ENCODE measurements around the gene DOP1A.
"Not testable (repeated sequence)": the region's sequence is repeated elsewhere in the genome, so short reads cannot be mapped to it uniquely, and the experiment has no call there.

Gene DOP1A

DNA sequence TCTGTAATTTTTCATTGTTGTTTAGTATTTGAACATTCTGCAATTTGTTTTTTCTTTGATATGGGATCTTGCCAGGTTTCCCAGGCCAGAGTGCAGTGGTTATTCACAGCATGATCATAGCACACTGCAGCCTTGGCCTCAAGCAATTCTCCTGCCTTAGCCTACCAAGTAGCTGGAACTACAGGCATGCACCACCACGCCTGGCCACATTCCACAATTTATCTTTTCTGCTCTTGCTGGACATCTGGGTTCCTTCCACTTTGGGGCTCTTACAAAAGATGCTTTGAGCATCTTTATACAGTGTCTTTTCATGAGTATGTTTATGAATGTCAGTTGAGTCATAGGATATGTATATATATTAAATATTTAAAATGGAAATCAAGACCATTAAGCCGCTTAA is 83.6 kb downstream of the DOP1A start:
- DNase-seq: no peak

DNA sequence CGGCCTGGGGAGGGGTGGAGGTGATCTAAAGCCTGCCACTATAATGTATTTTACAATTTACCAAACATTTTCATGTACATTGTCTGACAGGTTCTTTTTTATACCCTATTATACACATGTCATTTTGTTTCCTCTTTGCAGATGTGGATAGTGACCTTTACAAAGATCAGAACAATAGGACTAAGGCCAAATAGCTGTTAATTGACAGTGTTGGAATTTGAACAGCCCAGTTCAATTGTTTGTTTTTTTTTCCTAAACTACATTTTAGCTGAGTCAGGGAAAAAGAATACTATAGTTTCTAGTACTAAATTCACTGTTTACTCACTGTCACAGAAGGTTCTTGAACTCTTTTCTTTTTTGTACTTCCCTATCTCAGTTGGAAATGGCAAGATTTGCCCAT is 85.4 kb downstream of the DOP1A start:
- DNase-seq: no peak

DNA sequence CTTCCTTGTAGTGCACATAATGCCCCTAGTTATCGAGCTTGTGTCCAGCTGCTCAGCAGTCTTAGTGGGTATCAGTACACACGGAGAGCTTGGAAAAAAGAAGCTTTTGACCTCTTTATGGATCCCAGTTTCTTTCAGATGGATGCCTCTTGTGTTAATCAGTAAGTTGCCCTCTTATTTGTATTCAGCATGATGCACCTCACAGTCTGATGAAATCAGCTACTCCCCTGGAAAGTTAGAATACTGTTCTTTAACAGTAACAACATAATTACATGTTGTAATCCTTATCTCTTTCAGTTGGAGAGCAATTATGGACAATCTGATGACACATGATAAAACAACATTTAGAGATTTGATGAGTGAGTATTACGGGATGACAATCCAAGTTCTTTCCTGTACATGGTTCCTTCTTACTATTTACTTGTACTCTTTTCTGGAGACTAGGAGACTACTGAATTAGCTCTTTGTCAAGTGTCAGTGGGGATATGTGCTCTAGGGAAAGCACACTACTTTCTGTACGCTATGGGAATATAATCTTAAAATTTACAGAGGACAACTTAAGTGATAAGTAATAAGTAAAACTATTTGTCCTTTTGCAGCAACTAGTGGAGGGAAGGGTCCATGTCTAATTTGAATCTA is 86.5 kb downstream of the DOP1A start:
- no peak for DNase-seq

DNA sequence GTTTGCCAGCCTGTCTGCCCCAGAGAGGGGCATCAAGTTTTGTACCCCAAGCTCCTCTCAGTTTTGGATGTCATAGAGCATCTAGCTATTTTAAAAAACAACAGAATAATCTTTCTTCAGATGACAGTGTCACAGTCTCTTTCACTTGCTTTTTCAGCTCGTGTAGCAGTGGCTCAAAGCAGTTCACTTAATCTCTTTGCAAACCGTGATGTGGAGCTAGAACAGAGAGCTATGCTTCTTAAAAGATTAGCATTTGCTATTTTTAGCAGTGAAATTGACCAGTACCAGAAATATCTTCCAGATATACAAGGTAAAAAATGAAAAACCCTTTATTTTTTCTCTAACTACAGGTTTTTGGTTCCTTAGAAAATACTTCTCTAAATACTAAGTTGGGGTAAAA is 88.3 kb downstream of the DOP1A start:
- DNase-seq: no peak

DNA sequence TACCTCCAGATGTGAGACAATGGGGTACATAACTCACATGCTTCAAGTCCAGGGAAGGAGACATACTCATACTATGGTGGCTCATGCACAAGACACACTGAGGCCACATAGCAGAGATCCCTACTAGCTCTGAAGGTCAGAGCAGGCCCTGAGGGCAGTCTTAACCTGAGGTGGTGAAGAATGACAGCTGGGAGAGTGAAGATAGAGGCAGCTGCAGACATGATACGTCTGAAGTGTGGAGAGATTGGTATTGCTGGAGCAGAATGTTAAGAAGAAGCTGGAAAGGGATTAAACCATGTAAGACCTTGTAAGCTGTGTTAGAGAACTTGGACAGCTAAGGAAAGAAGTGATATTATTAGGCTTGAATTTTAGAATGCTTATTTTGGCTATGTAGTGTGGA is 92.7 kb downstream of the DOP1A start:
- no peak for DNase-seq

DNA sequence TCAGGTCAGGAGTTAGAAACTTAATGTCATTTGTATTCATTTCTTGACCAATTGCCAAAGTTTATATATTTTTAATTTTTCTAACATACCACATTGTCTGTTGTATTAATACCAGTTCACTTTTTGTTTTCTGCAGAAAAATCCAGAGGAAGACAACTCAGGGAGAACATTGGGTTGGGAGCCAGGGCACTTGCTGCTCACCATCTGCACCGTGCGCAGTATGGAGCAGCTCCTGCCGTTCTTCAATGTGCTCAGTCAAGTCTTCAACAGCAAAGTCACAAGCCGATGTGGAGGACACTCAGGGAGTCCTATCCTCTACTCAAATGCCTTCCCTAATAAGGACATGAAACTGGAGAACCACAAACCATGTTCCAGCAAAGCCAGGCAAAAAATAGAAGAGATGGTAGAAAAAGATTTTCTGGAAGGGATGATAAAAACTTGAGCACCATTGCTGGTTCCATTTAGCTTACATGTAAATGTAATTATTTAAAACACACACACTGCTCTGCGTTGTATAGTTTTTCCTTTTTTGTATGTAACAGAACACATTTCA is 100.3 kb downstream of the DOP1A start:
- DNase-seq: peak in 2 of 14 donors; percentile 9 to 87

DNA sequence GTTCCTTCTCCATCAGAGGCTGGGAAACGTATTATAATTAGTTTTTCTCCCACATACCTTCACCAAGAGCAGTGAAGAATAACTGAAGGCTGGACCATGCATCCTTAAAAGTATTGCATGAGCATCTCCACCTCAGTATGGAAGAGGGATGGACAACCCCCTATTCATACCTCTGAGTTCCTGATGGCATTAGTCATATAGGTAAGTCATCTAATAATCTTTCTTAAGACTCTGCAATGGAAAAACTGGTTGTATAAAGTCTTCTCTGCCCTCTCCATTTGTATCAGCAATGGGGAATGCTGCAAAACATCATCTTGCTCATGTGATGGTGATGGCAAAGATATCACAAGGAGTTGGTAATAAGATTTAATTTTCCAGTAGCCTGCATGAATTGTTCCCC is 101.1 kb downstream of the DOP1A start:
- no peak for DNase-seq

DNA sequence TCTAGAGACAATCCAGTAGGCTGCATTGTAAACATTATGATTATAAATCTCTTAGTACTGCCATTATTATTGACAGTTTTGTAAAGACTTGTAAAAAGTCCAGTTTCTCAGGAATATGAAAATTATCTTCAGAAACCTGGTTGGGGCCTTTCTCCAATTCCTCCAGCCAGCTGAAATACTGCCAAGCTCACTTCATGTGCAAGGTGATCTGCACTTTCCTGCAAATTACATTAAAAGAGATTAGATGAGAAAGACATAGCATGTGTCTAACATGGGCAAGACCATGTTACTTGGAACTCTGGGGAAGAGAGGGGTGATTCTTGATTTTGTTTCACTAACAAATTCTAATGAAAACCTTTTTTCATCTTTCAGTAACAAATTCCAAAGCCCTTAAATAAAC is 101.6 kb downstream of the DOP1A start:
- DNase-seq: peak in 1 of 14 donors; percentile 49

DNA sequence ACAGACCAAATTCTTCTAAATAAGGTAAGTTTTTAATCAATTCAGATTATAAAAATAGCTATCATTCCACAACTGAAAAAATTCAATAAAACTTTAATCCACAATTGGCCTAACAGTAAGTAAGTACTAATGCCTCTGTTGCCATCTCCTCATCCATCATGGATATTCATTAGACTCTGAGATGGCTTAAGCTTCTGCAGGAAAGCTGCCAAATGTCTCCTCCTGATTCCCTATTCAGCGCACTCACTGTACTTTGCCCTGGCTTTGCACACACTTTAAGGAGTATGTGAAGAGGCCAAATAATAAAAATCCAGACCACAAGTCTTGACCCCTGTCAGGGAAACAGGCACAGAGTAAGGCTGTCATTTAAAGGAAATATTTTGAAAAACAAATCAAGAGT is 102.0 kb downstream of the DOP1A start:
- peak in 1 of 14 donors; percentile 42 for DNase-seq

DNA sequence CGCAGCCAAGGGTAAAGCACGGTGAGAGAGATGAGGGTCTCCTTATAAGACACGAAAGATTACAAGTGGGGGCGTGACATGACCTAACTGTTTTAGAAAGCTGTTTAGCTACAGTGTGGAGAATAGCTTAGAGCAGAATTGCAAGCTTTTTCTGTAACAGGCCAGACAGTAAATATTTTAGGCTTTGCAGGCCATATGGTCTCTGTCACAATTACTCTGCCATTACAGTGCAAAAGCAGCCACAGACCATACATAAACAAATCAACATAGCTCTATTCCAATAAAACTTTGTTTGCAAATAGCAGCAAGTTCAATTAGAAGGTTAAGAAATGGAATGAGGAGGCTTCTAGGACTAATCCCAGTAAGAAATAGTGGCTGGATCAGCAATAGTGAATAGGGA is 108.8 kb downstream of the DOP1A start:
- no peak for DNase-seq

DNA sequence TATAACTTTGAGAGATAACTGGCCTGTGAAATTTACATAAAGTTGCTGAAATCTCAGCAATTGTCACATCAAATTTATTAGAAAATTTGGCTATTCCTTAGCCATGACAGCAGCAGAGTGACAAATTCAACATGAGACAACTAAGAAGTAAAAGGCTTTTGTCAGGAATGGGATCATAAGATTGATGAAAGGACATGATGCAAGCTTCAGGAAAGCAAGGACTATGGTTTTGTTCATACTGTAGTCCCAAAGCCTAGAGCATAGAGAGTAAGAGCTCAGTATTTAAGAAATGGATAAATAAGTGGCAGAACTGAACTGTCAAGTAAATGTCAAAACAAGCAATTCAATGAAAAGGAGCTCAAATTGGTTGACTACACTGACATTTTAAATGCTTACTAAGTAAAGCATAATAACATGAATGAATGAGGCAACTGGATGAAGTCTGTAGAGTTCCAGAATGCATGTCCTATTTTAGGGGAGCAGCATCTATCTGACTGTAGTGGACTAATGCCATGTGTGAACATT is 113.0 kb downstream of the DOP1A start:
- no peak for DNase-seq

DNA sequence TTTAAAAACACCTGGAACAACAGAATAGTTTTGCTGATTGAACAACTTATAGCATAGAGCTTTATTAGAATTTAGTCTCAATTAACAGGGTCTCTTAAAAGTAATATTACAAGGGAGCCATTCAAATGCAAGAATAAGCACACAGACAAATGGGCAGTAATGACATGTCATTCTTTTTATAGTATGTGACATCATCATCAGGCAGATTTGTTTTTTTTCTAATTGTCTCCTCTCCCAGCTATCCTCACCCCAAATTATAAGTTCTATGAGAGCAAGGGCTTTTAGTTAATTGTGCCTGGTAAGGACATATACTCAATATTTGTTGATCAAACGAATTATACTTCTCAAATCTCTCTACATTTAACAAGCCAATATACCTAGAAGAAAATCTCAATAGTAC is 114.6 kb downstream of the DOP1A start:
- DNase-seq: no peak

DNA sequence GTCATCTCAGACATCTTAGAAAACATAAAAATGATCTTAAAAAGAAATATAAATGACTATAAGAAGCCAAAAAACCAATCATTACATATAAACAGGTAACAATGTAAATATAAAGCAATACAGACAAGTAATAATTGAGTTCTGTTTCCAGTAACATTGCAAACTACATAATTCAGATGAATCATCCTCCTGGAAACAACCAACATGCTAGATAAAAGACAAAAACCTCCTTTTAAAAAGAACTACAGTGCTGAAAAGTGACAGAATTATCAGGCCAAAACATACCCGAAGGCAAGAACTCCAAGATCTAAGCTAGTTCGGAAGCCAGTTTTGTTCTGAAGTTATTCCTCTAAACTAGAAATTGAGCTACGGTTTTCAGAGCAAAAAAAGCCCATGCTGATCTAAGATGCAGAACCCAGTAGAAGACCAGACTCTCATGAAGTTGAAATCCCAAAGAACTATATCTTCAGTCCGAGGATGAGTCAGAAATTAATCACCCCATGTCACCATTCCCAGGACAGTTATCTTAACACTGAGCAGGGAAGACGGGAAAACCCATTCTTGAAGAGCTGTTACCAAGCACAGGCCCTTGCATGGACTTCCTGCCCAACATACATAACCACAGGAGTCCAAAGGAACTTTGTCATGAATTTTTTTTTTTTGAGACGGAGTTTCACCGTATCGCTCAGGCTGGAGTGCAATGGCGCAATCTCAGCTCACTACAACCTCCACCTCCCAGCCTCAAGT is 115.8 kb downstream of the DOP1A start:
- no peak for DNase-seq

DNA sequence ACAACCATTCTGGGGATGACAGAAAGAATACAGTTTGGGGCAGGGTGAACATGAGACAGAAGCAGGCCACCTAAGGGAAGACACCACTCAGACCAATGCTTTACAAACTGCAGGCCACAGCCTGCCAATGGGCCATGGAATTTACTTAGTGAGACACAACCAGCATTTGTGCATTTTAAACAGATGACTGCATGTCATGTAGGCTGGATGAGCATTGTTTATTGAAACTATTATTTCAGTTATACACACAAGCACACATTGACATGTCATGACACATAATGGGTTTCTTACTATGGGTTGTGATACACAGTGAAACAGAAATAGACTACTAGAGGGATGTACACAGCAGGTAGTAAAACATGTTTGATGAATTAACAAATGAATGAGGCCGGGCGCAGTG is 117.6 kb downstream of the DOP1A start:
- DNase-seq: no peak

DNA sequence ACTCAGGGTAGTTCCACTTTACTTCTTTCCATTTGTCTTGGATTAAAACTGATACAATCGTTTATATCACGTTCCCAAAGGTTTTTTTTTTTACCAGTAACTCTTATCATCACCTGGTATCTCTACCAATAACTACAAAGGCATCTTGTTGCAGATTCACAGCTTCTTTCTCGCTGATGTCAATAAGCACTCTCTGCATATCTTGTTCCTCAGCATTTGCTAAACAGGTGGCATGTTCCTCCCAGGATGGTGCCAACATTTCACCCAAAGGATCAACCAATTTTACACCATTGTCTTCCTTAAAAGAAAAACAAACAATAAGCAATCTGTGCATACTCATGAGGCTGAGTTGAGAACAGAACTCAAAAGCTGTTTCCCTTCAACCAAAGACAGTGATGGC is 121.0 kb downstream of the DOP1A start:
- DNase-seq: no peak

DNA sequence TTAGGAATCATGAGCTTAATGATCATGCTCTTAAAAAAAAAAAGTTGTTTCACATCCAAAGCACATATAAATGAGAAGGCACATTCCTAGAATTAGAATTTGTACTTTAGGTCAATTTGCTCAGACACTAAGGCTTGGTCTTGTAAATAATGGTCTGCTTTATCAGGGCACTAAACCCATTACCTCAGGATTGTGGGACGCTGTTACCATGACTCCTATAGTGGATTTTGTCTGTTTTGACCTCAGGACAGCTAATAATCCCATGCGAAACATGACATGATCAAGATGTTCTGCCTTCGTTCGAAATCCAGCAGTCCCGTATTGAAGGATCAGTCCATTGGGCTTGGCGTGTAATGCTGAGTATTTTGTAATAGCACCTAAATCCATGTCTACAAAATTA is 123.2 kb downstream of the DOP1A start:
- no peak for DNase-seq

DNA sequence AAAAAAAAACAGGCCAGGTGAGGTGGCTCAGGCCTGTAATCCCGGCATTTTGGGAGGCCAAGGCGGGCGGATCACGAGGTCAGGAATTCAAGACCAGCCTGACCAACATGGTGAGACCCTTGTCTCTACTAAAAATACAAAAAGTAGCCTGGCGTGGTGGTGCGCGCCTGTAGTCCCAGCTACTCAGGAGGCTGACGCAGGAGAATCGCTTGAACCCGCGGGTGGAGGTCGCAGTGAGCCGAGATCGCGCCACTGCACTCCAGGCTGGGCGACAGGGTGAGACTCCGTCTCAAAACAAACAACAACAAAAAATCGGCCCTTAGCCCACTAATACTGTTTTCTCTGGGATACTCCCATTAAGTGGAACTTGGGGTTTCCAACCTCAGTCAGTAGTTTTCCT is 124.5 kb downstream of the DOP1A start:
- not testable (repeated sequence) for DNase-seq

DNA sequence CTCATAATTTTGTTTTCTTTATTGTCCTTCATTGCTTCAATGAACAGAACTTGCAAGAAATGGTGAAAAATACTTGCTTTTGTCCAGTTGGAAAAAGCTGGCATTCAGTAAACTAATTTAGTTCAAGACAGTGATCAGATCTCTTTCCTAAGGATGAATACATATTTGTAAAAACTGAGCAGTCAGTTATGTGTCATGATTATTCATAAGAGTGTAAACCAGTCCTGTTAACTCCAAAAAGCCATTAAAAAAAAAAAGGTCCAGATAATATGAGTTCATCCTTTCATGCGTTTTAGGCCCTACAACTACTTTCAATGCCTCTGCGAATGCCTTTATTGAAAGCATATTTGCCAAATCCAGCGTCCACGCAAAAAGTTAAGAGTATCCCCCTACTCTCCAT is 125.0 kb downstream of the DOP1A start:
- no peak for DNase-seq

DNA sequence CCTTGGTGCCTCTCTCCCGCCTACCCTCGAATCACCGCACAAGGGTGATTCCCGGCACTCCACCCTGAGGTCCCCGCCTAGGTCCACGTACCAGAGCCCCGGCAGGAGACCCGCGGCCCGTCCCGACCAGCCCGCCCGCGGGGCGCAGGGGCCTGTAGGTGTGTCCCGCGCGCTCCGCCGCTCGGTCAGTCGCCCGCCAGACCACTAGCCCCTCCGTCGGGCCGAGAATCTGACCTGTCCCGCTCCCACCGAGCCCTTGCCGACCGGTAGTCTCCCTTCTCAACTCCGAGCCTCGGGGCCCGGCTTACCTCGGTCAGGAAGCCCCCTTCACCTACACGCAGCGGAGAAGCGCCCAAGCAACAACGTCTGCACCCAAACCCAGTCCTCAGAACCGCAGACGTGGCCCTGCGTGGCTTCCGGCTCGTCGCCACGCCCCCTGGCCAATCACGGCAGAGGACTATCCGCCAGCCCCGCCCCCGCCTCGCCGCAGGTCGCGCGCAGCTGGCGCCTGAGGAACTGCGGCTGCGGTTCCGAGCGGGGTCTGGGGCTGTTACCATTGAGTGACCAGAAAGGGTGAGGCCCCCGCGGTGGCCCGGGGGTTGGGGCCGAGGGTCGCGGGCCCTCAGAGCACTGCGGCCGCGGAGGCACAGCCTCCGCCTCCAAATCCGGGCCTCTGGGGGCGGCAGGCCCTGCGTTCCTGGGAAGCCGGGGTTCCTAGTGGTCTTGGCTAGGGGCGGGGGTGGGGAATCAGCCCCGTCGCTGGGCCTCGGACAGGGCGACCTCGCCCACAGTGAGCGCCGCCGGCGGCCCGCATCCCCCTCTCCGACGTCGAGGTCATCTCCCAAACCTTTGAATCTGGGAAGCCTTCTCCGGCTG is 125.6 kb downstream of the DOP1A start, which contains the start of the genes PGM3 and RWDD2A:
PGM3 (minus strand) TSS at position 395 of the 876 bp plus-strand sequence. CDS start 2,253 bp downstream, outside the sequence.
RWDD2A (plus strand) TSS at position 487 of the 876 bp plus-strand sequence. CDS start 1,095 bp downstream, outside the sequence.
- peak; percentile 6 to 92 (median 84) for DNase-seq

DNA sequence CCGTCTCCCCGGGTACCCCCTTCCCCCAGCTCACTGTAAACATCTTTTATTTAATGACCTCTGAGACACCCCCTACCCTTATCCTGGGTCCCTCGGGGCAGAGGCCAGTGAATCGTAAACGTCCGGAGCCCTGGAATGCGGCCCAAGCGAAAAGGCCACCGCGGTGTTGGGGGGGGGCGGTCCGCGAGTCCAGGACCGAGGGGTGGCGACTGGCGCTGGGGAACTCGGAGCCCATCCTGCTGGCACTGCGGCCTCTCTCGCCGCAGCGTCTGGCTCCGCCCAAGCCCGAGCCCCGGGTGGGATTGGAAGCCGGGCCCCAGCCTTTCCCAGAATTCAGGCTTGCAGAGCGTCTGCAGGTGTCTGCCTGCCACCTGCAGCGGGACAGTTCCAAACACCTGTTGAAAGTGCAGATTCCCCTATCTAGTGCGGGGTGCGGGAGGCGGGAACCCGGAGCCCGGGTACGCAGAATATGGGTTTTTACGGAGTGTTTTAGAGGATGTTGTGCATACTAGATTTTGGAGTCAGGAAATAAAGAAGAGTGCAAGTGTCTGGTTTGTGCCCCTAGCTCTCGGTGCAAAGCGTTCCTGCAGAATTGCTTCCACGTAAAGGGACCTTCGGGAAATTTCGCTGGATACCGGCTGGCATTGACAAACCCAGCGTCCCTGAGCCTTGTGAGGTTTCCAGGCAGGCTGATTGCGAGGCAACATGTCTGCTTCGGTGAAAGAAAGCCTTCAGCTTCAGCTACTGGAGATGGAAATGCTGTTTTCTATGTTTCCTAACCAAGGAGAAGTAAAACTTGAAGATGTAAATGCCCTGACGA is 126.5 kb downstream of the DOP1A start:
- DNase-seq: peak in 13 of 14 donors; percentile 32 to 73 (median 53)

DNA sequence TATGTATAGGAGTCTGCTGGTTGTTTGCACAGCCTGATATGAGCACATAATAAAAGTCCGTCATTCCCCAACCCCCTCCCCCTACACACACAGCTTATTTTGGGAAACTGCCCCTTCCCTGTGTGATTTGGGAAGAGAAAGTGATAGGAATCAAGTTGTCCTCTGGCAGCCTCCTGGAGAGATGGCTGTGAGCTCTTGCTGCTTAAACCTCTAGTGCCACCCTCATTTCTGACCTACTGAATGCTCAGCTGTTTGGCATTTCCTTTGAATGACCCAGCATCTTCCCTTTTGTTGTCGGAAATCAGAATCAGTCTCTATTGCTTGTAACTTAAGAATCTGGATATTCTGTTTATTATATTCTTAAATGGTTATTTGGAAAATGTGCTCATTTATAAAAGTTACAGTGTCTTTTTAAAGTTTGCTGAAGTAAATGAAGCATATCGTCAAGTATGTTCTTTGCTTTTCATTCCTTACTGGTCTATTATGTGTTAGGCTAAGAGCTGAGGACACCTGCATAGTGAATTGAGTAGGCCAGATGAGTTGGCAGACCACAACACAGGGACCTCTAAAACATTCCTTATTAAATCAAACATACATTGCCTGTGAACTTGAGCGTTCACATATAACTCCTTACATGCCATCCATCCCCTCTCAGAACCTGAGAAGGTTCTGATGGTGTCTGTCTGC is 131.2 kb downstream of the DOP1A start:
- no peak for DNase-seq

Measured in C1 segment of cervical spinal cord (tissue), 14 donors.